Retinal pigment epithelial cell (primary cell): Measurements from ENCODE around the gene USP19.

Experiments
- DNase-seq: peaks from one replicate; pipeline ENCODE4 v3.0.0-alpha.2; 2010; ENCODE audit warnings: low read depth
- H3K4me3 ChIP-seq: 2 replicates; pipeline ENCODE4 v1.5.1; 2011; ENCODE audit warnings: mild to moderate bottlenecking, low read length, control low read depth, moderate library complexity
- TF ChIP-seq, protein P1 (sequence below): conservative IDR thresholded peaks from 2 replicates; pipeline ENCODE4 v1.5.1; 2011; ENCODE audit warnings: low read depth, low read length, control low read depth, inconsistent platforms

The USP19 gene

DNA sequence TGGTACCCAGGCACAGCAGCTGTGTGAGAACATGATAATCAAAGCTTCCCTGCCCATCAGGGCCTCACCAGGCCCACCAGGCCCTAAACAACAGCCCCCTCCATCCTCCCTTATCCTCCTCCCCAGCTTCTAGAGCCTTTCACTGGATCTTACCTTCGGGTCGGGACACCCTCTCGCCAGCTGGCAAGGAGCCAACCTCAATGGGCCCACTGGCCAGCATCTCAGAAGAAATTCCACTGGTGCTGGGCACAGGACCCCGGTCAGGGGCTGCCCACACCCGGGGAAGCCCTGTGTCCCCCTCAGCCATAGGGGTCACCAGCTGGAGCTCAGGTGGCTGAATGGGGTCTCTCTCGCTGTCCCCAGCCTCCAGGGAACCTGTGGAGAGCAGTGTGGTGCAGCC, 9.3 kb downstream of the USP19 start:
- TF ChIP-seq, protein P1, sequence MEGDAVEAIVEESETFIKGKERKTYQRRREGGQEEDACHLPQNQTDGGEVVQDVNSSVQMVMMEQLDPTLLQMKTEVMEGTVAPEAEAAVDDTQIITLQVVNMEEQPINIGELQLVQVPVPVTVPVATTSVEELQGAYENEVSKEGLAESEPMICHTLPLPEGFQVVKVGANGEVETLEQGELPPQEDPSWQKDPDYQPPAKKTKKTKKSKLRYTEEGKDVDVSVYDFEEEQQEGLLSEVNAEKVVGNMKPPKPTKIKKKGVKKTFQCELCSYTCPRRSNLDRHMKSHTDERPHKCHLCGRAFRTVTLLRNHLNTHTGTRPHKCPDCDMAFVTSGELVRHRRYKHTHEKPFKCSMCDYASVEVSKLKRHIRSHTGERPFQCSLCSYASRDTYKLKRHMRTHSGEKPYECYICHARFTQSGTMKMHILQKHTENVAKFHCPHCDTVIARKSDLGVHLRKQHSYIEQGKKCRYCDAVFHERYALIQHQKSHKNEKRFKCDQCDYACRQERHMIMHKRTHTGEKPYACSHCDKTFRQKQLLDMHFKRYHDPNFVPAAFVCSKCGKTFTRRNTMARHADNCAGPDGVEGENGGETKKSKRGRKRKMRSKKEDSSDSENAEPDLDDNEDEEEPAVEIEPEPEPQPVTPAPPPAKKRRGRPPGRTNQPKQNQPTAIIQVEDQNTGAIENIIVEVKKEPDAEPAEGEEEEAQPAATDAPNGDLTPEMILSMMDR: no peak
- DNase-seq: no peak

GRCh38 chr3:49110780-49111179, 9.8 kb downstream of the USP19 start:
- no peak overlapping the region for H3K4me3 ChIP-seq
- DNase-seq: no peak
- TF ChIP-seq, protein P1: no peak

More for the DNA sequence above, 9.3 kb downstream of the USP19 start:
- H3K4me3 ChIP-seq: no peak overlapping the region

DNA sequence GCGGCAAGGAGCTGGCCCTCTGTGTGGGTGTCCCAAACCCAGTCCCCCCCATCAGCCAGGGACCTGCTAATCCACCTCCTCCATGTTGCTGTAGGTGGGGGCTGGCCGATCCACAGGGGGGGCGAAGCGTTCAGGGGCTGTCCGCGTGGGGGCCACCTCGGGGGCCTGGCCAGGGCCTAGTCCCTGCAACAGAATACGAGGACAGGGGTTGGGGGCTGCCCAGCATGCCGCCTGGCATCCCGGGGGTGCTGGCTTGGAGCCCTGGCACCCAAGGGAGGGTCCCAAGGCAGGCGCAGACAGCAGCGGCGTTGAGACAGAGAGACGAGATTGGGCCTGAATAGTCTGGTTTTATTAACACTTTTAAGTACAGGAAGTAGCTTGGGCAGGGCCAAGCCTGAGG, 12.3 kb downstream of the USP19 start:
- DNase-seq: no peak
- H3K4me3 ChIP-seq: no peak overlapping the region
- TF ChIP-seq, protein P1: no peak

DNA sequence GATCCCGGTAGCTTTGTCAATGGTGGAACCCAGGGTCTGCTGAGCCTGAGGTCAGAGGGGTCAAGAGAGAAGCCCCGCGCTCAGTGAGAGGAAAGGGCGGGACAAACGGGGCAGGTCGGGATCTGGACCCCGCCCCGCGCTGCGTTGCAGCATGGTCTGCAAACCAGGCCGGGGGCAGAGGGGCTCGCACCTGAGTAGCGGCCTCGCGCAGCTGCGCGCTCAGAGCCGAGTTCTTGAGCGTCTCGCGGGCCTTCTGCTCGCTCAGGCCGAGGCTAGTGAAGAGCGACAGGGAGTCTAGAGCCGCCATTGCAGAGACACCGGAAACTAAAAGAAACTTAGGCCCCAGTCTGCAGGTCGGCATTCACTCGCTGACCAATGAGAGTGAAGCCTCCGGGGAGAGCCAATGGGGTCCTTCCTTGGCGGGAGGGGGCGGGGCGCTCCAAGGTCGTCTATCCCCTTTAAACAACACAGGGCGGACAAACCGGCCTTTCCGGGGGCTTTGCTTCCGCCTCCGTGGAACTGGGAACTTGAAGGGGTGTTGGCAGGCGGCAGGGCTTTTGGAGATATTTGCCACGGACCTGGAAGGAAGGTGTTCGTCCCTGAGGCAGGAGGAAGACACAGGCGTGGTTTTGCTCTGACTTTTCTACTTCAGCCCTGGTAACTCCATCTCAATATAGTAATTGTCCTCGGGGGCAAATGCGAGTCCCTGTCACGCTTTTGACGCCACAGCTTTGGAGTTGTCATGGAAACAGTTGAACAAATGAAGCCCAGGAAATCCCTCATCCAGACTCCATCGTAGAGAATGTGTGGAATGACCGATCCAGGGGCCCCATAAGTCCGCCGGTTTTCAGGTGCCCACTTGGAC, 16.0 kb downstream of the USP19 start, which contains the start of gene QARS1:
Gene QARS1, minus strand, starts transcription at position 331 of the 865 bp plus-strand sequence. Its CDS starts 24 bp downstream, at position 307.
- H3K4me3 ChIP-seq: peak within 1 kb of the TSS; percentile 93
- peak; percentile 69 for DNase-seq
- TF ChIP-seq, protein P1: no peak

- H3K4me3 ChIP-seq: peak overlapping the region; percentile 93
- TF ChIP-seq, protein P1: no peak
- DNase-seq: no peak
Measured at GRCh38 chr3:49104052-49104426, 16.6 kb downstream of the USP19 start.

- TF ChIP-seq, protein P1: no peak
- DNase-seq: no peak
- no peak overlapping the region for H3K4me3 ChIP-seq
Measured at GRCh38 chr3:49100046-49100615, 20.5 kb downstream of the USP19 start.
